Measurements from ENCODE around the gene TBC1D9B.

- TF ChIP-seq POLR2A (IDR thresholded peaks at IDR 0.05) (peak; percentile 99), POLR2AphosphoS5 (IDR thresholded peaks at IDR 0.05) (peak; percentile 99)
Observed at GRCh38 chr5:179820483-179821297, 87.0 kb downstream of the TBC1D9B start, which contains the start of gene SQSTM1.

Measured in gastroesophageal sphincter (tissue), 2 donors.